Upper lobe of left lung (tissue), 4 donors: ENCODE measurements around the gene INHBE.

Experiments used
- POLR2A ChIP-seq, 4 donors: fragments of 450-650 bp; IDR thresholded peaks; one replicate each; pipeline ENCODE4 v1.5.1; 2016 to 2017; ENCODE audit warnings: antibody characterized with exemption in 4 of 4, mild to moderate bottlenecking in 2 of 4
- POLR2AphosphoS5 ChIP-seq, 2 donors: sonication (generic); formaldehyde crosslinking; IDR thresholded peaks; one replicate each; pipeline ENCODE4 v1.5.1; 2017; ENCODE audit warnings: antibody characterized with exemption in 2 of 2

DNA sequence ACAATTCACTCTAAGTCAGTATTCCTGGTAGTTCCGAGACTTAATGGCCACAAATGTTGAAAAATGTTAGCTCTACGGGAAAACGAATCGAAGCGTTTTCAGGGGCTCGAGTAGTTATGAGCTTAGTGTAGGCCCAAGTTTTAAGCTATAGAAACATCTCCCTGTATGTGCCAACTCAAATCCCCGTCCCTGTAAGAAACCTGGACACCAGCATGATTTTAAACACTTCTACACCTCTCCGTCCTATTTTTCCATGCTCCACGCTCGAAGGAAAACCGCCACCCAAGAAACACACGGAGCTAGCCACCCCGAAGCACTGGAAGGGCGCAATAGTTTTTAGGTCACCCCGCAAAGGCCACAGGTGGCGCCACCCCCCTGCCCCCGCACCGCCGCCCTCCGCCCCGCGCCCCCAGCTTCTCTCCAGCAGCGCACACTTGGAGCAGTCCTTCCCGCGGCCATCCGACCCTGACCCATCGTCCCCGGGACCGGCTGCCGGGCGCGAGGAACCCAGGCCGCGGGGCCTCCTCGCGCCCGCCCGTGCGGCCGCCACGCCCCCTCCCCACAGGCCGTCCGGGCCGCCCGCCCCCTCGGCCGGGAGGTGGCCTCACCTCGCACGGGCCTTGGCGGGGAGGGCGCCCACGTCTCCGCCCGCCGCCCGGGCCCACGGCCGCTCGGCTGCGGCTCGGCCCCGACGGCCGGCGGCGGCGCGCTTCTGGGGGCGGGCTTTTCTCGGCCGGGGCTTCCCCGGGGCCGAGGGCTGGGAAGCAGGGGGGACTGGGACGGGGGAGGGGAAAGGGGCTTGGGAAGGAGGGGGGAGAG is 24.8 kb upstream of the INHBE start:
- no peak for TF ChIP-seq POLR2AphosphoS5 (IDR thresholded peaks at IDR 0.05)
- TF ChIP-seq POLR2A (IDR thresholded peaks at IDR 0.05) = no peak
